ENCODE measurements around the gene CABLES2. TPM values are rescaled to one million over a fixed set of nuclear protein-coding genes. Genes with fewer than 3 reads are reported as not detected.

Gene CABLES2
- total RNA-seq, 1 donor from 2014 or later = 1.0 TPM

DNA sequence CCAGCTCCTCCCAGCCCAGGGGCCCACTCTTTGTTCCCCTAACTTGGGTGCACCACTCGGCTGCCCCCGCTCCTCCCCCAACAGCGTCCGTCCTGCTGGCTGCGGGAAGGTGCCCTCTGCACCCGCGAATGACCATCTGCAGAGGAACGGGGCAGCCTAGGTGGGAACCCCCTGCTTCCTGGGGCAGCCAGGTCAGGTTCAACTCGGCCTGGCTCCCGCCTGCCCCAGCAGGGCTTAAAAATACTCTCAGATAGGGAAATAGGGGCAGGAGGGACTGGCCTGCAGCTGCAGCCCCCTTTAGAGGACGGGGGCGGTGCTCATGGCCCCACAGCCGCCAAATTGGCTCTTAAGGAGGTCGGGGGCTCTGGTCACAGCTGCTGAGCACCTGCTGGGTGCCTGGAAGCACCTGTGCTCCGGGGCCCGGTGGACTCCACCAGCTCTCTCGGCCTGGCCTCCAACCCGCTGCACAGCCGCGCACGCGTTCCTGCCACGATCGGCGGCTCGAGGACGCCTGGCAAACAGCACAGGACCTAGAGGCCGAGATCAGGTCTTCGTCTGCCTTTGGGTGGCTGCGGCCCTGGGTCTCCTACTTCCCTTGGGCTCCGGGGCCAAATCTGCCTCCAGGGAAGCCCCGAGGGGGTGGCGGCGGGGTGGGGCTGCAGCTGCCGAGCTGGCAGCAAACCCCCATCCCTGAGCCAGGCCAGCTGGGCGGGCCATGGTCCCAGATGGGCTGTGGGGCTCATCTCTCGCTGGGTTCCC lies 39.3 kb downstream of the CABLES2 start:
- H3K27ac ChIP-seq (ENCODE audit: low read depth, low read length) = peak overlapping the region; percentile 56
- H3K9me3 ChIP-seq (ENCODE audit: control insufficient read depth in 3 of 3, low read length in 3 of 3) = no peaks in the 10 kb centered on the region
- H3K36me3 ChIP-seq (ENCODE audit: control insufficient read depth in 3 of 3, insufficient read depth in 3 of 3, low read length in 3 of 3) = no peaks in the 10 kb centered on the region
- peaks cover 58 to 74% (median 74%) of the 10 kb centered on the region in 3 donors for H3K4me1 ChIP-seq (ENCODE audit: control insufficient read depth in 3 of 3, insufficient read depth in 3 of 3, low read length in 3 of 3)
- peak overlapping the region; percentile 20 to 70 (median 53) for H3K9ac ChIP-seq (ENCODE audit: low read depth in 1 of 3, low read length in 3 of 3)
- H3K4me3 ChIP-seq (ENCODE audit: low read length in 3 of 3) = peak overlapping the region; percentile 29 to 51 (median 30)
- peaks cover 0 to 3% (median 0%) of the 10 kb centered on the region in 3 donors for H3K27me3 ChIP-seq (ENCODE audit: control insufficient read depth in 3 of 3, insufficient read depth in 3 of 3, low read length in 3 of 3)

GRCh38 chr20:62367136-62367632 lies 39.9 kb downstream of the CABLES2 start, which contains the start of gene LAMA5:
Gene LAMA5, minus strand, starts transcription at chr20:62367312. Its CDS starts 67 bp downstream, at chr20:62367245.
- peak within 1 kb of the TSS; percentile 50 to 66 (median 59) for H3K4me3 ChIP-seq (ENCODE audit: low read length in 3 of 3)
- peaks cover 0 to 3% (median 0%) of the 10 kb centered on the region in 3 donors for H3K27me3 ChIP-seq (ENCODE audit: control insufficient read depth in 3 of 3, insufficient read depth in 3 of 3, low read length in 3 of 3)
- no peaks in the 10 kb centered on the region for H3K9me3 ChIP-seq (ENCODE audit: control insufficient read depth in 3 of 3, low read length in 3 of 3)
- H3K4me1 ChIP-seq (ENCODE audit: control insufficient read depth in 3 of 3, insufficient read depth in 3 of 3, low read length in 3 of 3) = peaks cover 62 to 80% (median 79%) of the 10 kb centered on the region in 3 donors
- no peaks in the 10 kb centered on the region for H3K36me3 ChIP-seq (ENCODE audit: control insufficient read depth in 3 of 3, insufficient read depth in 3 of 3, low read length in 3 of 3)
- peak within 1 kb of the TSS; percentile 83 for H3K27ac ChIP-seq (ENCODE audit: low read depth, low read length)
- H3K9ac ChIP-seq (ENCODE audit: low read depth in 1 of 3, low read length in 3 of 3) = peak within 1 kb of the TSS; percentile 20 to 73 (median 56)

GRCh38 chr20:62366370-62367135 lies 40.5 kb downstream of the CABLES2 start:
- H3K27me3 ChIP-seq (ENCODE audit: control insufficient read depth in 3 of 3, insufficient read depth in 3 of 3, low read length in 3 of 3) = peaks cover 0 to 3% (median 0%) of the 10 kb centered on the region in 3 donors
- H3K27ac ChIP-seq (ENCODE audit: low read depth, low read length) = peak overlapping the region; percentile 83
- peak overlapping the region; percentile 50 to 66 (median 59) for H3K4me3 ChIP-seq (ENCODE audit: low read length in 3 of 3)
- no peaks in the 10 kb centered on the region for H3K36me3 ChIP-seq (ENCODE audit: control insufficient read depth in 3 of 3, insufficient read depth in 3 of 3, low read length in 3 of 3)
- H3K9ac ChIP-seq (ENCODE audit: low read depth in 1 of 3, low read length in 3 of 3) = peak overlapping the region in 2 of 3 donors; percentile 56 to 73
- peaks cover 67 to 86% (median 86%) of the 10 kb centered on the region in 3 donors for H3K4me1 ChIP-seq (ENCODE audit: control insufficient read depth in 3 of 3, insufficient read depth in 3 of 3, low read length in 3 of 3)
- H3K9me3 ChIP-seq (ENCODE audit: control insufficient read depth in 3 of 3, low read length in 3 of 3) = no peaks in the 10 kb centered on the region

GRCh38 chr20:62365814-62366369 lies 41.2 kb downstream of the CABLES2 start:
- peaks cover 0 to 3% (median 0%) of the 10 kb centered on the region in 3 donors for H3K27me3 ChIP-seq (ENCODE audit: control insufficient read depth in 3 of 3, insufficient read depth in 3 of 3, low read length in 3 of 3)
- H3K4me3 ChIP-seq (ENCODE audit: low read length in 3 of 3) = peak overlapping the region; percentile 50 to 66 (median 59)
- H3K36me3 ChIP-seq (ENCODE audit: control insufficient read depth in 3 of 3, insufficient read depth in 3 of 3, low read length in 3 of 3) = no peaks in the 10 kb centered on the region
- no peaks in the 10 kb centered on the region for H3K9me3 ChIP-seq (ENCODE audit: control insufficient read depth in 3 of 3, low read length in 3 of 3)
- peak overlapping the region; percentile 83 for H3K27ac ChIP-seq (ENCODE audit: low read depth, low read length)
- peaks cover 71 to 89% (median 89%) of the 10 kb centered on the region in 3 donors for H3K4me1 ChIP-seq (ENCODE audit: control insufficient read depth in 3 of 3, insufficient read depth in 3 of 3, low read length in 3 of 3)
- peak overlapping the region in 2 of 3 donors; percentile 56 to 73 for H3K9ac ChIP-seq (ENCODE audit: low read depth in 1 of 3, low read length in 3 of 3)

GRCh38 chr20:62364911-62365736 lies 42.0 kb downstream of the CABLES2 start:
- peaks cover 72 to 85% (median 85%) of the 10 kb centered on the region in 3 donors for H3K4me1 ChIP-seq (ENCODE audit: control insufficient read depth in 3 of 3, insufficient read depth in 3 of 3, low read length in 3 of 3)
- peak overlapping the region; percentile 21 to 54 (median 23) for H3K4me3 ChIP-seq (ENCODE audit: low read length in 3 of 3)
- no peaks in the 10 kb centered on the region for H3K9me3 ChIP-seq (ENCODE audit: control insufficient read depth in 3 of 3, low read length in 3 of 3)
- H3K27me3 ChIP-seq (ENCODE audit: control insufficient read depth in 3 of 3, insufficient read depth in 3 of 3, low read length in 3 of 3) = peaks cover 0 to 3% (median 0%) of the 10 kb centered on the region in 3 donors
- peak overlapping the region; percentile 83 for H3K27ac ChIP-seq (ENCODE audit: low read depth, low read length)
- H3K36me3 ChIP-seq (ENCODE audit: control insufficient read depth in 3 of 3, insufficient read depth in 3 of 3, low read length in 3 of 3) = no peaks in the 10 kb centered on the region
- H3K9ac ChIP-seq (ENCODE audit: low read depth in 1 of 3, low read length in 3 of 3) = peak overlapping the region in 2 of 3 donors; percentile 62 to 70

- Histone ChIP-seq H3K27ac (ENCODE audit: low read depth, low read length) (peak overlapping the region; percentile 83), H3K9me3 (ENCODE audit: control insufficient read depth in 3 of 3, low read length in 3 of 3) (no peaks in the 10 kb centered on the region), H3K36me3 (ENCODE audit: control insufficient read depth in 3 of 3, insufficient read depth in 3 of 3, low read length in 3 of 3) (no peaks in the 10 kb centered on the region), H3K9ac (ENCODE audit: low read depth in 1 of 3, low read length in 3 of 3) (peak overlapping the region in 2 of 3 donors; percentile 62 to 70), H3K4me3 (ENCODE audit: low read length in 3 of 3) (peak overlapping the region in 2 of 3 donors; percentile 21 to 54), H3K4me1 (ENCODE audit: control insufficient read depth in 3 of 3, insufficient read depth in 3 of 3, low read length in 3 of 3) (peaks cover 65 to 84% (median 79%) of the 10 kb centered on the region in 3 donors), H3K27me3 (ENCODE audit: control insufficient read depth in 3 of 3, insufficient read depth in 3 of 3, low read length in 3 of 3) (peaks cover 0 to 3% (median 0%) of the 10 kb centered on the region in 3 donors)
Observed at GRCh38 chr20:62363920-62364851, 42.9 kb downstream of the CABLES2 start.

DNA sequence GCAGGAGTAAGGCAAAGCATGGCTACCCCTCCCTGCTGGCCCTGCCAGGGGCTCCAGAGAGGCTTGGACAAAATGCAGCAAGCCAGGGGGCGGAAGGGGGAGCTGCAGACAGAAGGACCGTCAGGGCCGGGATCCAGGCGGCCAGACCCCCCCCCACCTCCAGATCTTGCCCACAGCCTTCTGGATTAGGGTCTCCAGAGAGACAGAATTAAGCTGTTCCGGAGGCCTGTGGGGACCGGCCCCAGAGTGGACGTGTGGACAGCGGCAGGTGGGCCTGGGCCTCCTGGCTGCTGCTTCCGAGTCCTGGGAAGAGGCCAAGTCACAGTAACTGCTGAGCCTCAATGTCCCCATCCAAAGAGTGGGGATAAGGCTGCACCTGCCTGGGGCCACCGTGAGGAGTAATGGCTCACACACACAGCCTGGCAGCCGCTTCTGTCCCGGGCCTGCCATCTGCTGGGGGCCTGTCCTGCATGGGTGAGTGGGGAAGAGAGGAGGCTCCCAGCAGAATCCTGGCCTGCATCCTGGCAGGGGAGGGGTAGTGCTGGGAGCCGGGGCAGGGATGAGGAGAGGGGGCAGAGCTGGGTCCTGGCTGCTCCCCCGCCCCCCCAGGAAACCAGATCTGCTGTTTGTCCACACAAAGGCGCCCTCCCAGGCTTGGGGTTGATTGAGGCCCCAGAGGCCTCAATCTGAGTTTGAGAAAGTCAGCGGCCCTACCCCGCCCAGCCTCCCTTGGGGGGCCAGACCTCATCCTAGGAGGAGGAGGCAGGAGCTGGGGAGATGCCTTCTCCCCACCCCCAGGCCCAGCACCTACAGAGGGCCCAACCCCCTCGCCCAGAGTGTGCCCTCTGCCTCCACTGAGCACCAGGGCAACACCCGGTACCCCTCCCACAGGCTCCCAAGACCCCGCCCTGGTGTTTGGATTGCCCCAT lies 43.8 kb downstream of the CABLES2 start:
- H3K9ac ChIP-seq (ENCODE audit: low read depth in 1 of 3, low read length in 3 of 3) = no peak overlapping the region
- peaks cover 0 to 3% (median 0%) of the 10 kb centered on the region in 3 donors for H3K27me3 ChIP-seq (ENCODE audit: control insufficient read depth in 3 of 3, insufficient read depth in 3 of 3, low read length in 3 of 3)

DNA sequence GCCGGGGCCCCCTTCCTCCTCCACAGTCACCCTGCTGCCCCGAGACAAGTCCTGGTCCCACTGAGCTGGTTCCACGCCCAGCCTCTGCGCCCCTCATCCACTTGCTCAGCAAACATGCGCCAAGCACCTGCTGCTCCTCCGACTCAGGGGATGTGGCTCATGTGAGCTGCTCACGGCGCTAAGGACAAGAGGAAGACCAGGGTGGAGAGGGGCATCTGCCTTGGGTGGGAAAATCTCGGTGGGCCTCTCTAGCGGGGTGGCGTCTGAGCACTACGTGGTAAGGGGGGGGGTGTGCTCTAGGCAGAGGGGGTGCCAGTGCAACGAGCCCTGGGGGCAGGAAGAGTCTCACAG lies 44.5 kb downstream of the CABLES2 start:
- H3K9me3 ChIP-seq (ENCODE audit: control insufficient read depth in 3 of 3, low read length in 3 of 3) = no peaks in the 10 kb centered on the region
- peaks cover 67 to 84% (median 80%) of the 10 kb centered on the region in 3 donors for H3K4me1 ChIP-seq (ENCODE audit: control insufficient read depth in 3 of 3, insufficient read depth in 3 of 3, low read length in 3 of 3)
- no peak overlapping the region for H3K27ac ChIP-seq (ENCODE audit: low read depth, low read length)
- no peak overlapping the region for H3K4me3 ChIP-seq (ENCODE audit: low read length in 3 of 3)
- H3K36me3 ChIP-seq (ENCODE audit: control insufficient read depth in 3 of 3, insufficient read depth in 3 of 3, low read length in 3 of 3) = no peaks in the 10 kb centered on the region
- peaks cover 0 to 3% (median 0%) of the 10 kb centered on the region in 3 donors for H3K27me3 ChIP-seq (ENCODE audit: control insufficient read depth in 3 of 3, insufficient read depth in 3 of 3, low read length in 3 of 3)
- H3K9ac ChIP-seq (ENCODE audit: low read depth in 1 of 3, low read length in 3 of 3) = peak overlapping the region in 1 of 3 donors; percentile 3

More for the DNA sequence above, 43.8 kb downstream of the CABLES2 start:
- Histone ChIP-seq H3K4me3 (ENCODE audit: low read length in 3 of 3) (no peak overlapping the region), H3K36me3 (ENCODE audit: control insufficient read depth in 3 of 3, insufficient read depth in 3 of 3, low read length in 3 of 3) (no peaks in the 10 kb centered on the region), H3K9me3 (ENCODE audit: control insufficient read depth in 3 of 3, low read length in 3 of 3) (no peaks in the 10 kb centered on the region), H3K27ac (ENCODE audit: low read depth, low read length) (peak overlapping the region; percentile 83), H3K4me1 (ENCODE audit: control insufficient read depth in 3 of 3, insufficient read depth in 3 of 3, low read length in 3 of 3) (peaks cover 67 to 84% (median 80%) of the 10 kb centered on the region in 3 donors)

Measured in skeletal muscle tissue (tissue), 4 donors.